T-helper 1 cell treated with Interleukin-12 subunit alpha and Interleukin-12 subunit beta and Interleukin-4 antibody, amounts not matched to agents 30 ng/mL and 1 ng/mL, for 36 hours (primary cell): ENCODE measurements around the gene PLXNC1. TPM values are rescaled to one million over a fixed set of nuclear protein-coding genes. Genes with fewer than 3 reads are reported as not detected.

Experiments used
- intact Hi-C: fragments of 100-400 bp; cut with micrococcal nuclease; formaldehyde crosslinking; loops from one replicate; pipeline ENCODE4 v1.15.1; 2024
- total RNA-seq: library from RNA; stranded (reverse); gene quantifications from 2 replicates; pipeline ENCODE4 v1.2.3, GENCODE V29; 2022

PLXNC1 gene
- total RNA-seq, 1 donor from 2014 or later, result 38.7 TPM

- intact Hi-C loops, result loop anchor here (10.0 kb wide), 1 partner anchor 956 kb away; no protein-coding TSS in a partner anchor
These were observed 52.3 kb downstream of the PLXNC1 start for GRCh38 chr12:94200695-94201094.

GRCh38 chr12:94202245-94203180 lies 54.1 kb downstream of the PLXNC1 start:
- intact Hi-C loops, result loop anchor here (10.0 kb wide), 1 partner anchor 958 kb away; no protein-coding TSS in a partner anchor

- intact Hi-C loops, result loop anchor here (10.0 kb wide), 1 partner anchor 958 kb away; no protein-coding TSS in a partner anchor
These were observed 54.8 kb downstream of the PLXNC1 start for GRCh38 chr12:94203181-94203546.

- intact Hi-C loops, result loop anchor here (2.0 to 10.0 kb wide), 2 partner anchors 231 to 959 kb away; no protein-coding TSS in a partner anchor
These were observed 55.4 kb downstream of the PLXNC1 start for GRCh38 chr12:94203796-94204195.

GRCh38 chr12:94204499-94205247 lies 56.3 kb downstream of the PLXNC1 start:
- intact Hi-C loops, result loop anchor here (2.0 to 10.0 kb wide), 8 partner anchors 230 to 1277 kb away; partner anchors contain the start of genes EEA1, FGD6, METAP2 and NDUFA12

GRCh38 chr12:94205822-94206221 lies 57.4 kb downstream of the PLXNC1 start:
- intact Hi-C loops, result loop anchor here (2.0 to 10.0 kb wide), 9 partner anchors 229 to 1279 kb away; partner anchors contain the start of genes EEA1, FGD6, METAP2 and NDUFA12

DNA sequence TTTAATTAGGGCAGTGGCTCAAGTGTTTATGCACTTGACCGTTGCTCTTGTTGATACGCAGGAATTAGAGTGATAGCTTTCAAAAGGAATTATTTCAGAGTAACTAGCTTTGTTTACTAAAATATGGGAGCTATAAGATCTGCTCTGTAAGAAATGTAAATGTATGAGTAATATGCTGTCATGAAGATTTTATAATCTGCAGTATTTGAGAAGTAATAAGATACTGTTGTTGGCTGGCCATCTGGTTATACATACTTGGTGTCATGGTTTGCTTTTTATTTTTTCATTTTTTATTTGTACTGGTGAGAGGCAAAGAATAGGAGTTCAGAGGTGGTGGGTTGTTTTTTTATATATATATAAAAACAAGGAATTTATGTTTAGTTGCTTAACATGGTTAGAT lies 58.5 kb downstream of the PLXNC1 start:
- intact Hi-C loops, result loop anchor here (1.0 to 10.0 kb wide), 9 partner anchors 326 to 1280 kb away; partner anchors contain the start of genes EEA1, FGD6, METAP2 and NDUFA12

- intact Hi-C loops, result loop anchor here (1.0 to 10.0 kb wide), 9 partner anchors 325 to 1280 kb away; partner anchors contain the start of genes EEA1, FGD6, METAP2 and NDUFA12
These were observed 59.1 kb downstream of the PLXNC1 start for GRCh38 chr12:94207467-94207848.

DNA sequence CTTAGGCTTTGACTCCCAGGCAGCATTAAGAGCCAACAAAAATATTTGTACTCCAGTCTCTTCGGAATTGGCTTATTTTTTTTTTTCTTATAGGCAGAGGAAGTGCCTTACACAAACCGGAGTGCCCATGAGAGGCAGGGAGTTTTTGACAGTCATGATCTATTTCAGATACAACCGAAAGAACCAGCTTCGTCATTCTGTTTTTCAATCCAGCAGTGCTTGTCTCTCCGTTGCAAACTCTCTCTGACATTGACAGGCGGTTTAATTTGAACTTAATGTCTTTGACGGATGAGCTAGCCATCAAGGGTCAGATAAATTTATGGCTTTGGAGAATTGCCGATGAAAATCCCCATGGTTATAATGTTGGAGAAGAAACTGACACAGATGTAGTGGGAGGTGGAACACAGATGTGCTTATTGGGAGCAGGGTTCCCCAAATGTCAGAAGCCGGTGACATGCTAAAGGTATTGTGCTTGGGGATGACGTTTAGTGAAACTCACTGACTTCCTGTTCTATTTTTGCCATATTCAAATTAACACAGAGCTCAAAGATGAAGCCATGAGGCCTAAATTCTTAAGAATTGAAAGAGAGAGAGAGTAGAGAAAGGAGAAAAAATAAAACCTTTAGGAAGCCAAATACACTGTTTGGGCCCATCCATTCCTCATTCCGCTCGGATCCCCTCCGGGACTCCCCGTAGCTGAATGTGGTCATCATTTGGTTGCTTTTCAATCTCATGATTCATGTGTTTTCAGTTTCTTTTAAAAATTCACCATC lies 59.7 kb downstream of the PLXNC1 start:
- intact Hi-C loops, result loop anchor here (1.0 to 10.0 kb wide), 18 partner anchors 34 to 1281 kb away; partner anchors contain the start of genes CRADD, EEA1, FGD6 and METAP2

- intact Hi-C loops, result loop anchor here (1.0 to 10.0 kb wide), 16 partner anchors 34 to 1281 kb away; partner anchors contain the start of genes CRADD, EEA1, FGD6 and METAP2
These were observed 60.2 kb downstream of the PLXNC1 start for GRCh38 chr12:94208622-94208966.

DNA sequence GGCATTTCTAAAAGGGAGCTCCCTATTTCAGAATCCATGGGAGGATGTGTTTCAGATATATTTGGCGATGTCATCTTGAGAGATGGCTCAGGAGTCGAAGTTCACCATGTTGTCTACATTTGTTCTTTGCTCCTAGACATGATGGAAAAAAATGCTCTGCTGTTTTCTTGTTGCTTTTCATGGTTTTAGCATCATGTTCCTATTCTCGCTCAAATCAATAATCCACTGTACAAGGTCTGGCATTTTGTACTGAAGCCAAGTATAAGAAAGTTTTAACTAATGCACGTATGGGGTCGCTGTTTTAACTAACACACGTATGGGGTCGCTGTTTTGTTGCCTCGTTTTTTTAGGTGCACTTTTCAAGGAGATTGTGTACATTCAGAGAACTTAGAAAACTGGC lies 60.9 kb downstream of the PLXNC1 start:
- intact Hi-C loops, result loop anchor here (2.0 to 10.0 kb wide), 8 partner anchors 36 to 1282 kb away; partner anchors contain the start of genes EEA1, FGD6, METAP2 and NDUFA12

- intact Hi-C loops, result no loop called here
These were observed 62.6 kb downstream of the PLXNC1 start for GRCh38 chr12:94211021-94211420.

- intact Hi-C loops, result no loop called here
These were observed 69.9 kb downstream of the PLXNC1 start for GRCh38 chr12:94218233-94218632.

DNA sequence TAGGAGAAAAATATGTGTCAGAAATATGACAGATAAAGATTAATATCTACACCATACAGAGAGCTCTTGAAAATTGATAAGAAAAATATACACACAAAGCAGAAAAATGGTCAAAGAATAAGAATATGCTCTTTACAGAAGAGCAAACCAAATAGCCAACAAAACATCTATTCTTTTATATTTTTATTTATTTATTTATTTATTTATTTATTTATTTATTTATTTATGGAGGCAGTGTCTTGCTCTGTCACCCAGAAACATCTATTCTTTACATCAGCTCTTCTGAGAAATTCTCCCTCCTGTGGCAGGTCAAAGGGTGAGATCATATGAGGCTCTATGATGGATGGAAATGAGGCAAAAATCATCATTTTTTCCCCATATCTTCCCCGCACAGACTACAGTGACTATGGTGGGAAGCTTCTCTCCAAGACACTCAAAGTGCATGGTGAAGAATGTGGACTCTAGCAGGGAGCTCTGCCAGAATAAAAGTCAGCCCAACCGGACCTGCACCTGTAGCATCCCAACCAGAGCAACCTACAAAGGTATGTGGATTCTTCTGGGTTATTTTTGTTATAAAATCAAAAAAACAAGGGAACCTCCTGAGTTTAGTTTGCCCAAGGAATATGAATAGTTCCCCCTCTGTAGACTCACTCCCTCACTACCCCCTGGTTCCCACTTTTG lies 71.4 kb downstream of the PLXNC1 start:
- intact Hi-C loops, result loop anchor here (5.0 kb wide), 1 partner anchor 38 kb away; no protein-coding TSS in a partner anchor

- intact Hi-C loops, result loop anchor here (5.0 kb wide), 1 partner anchor 36 kb away; no protein-coding TSS in a partner anchor
These were observed 72.4 kb downstream of the PLXNC1 start for GRCh38 chr12:94220804-94221203.

- intact Hi-C loops, result loop anchor here (5.0 kb wide), 1 partner anchor 35 kb away; no protein-coding TSS in a partner anchor
These were observed 74.1 kb downstream of the PLXNC1 start for GRCh38 chr12:94222351-94223084.

- intact Hi-C loops, result loop anchor here (5.0 kb wide), 1 partner anchor 33 kb away; no protein-coding TSS in a partner anchor
These were observed 75.5 kb downstream of the PLXNC1 start for GRCh38 chr12:94223842-94224241.

- intact Hi-C loops, result no loop called here
These were observed 77.1 kb downstream of the PLXNC1 start for GRCh38 chr12:94225506-94225905.
